Stimulated activated CD4-positive, alpha-beta T cell treated with anti-CD3 and anti-CD28 coated beads, TNF-alpha, amount 100 ng/mL, for 1 hour (primary cell): Measurements from ENCODE around the gene NR1D2.
"Not testable (repeated sequence)": the region's sequence is repeated elsewhere in the genome, so short reads cannot be mapped to it uniquely, and the experiment has no call there.

Experiments
- DNase-seq, 3 donors: peaks; one replicate each; pipeline ENCODE4 v3.0.0-alpha.2; 2020; ENCODE audit warnings: low read depth in 3 of 3, low spot score in 1 of 3

The NR1D2 gene

DNA sequence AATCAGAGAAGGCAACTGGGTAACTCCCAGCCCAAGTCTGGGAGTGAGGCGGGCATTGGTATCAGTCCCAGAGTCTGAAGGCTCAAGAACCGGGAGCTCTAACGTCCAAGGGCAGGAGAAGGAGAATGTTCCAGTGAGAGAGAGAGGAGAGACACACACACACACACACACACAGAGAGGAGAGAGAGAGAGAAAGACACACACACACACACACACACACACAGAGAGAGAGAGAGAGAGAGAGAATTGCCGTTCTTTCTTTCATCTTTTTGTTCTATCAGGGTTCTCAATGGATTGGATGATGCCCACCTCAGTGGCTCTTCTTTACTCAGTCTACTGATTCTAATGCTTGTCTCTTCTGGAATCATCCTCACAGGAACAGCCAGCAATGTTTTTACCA lies 57.0 kb downstream of the NR1D2 start:
- DNase-seq, result no peak

DNA sequence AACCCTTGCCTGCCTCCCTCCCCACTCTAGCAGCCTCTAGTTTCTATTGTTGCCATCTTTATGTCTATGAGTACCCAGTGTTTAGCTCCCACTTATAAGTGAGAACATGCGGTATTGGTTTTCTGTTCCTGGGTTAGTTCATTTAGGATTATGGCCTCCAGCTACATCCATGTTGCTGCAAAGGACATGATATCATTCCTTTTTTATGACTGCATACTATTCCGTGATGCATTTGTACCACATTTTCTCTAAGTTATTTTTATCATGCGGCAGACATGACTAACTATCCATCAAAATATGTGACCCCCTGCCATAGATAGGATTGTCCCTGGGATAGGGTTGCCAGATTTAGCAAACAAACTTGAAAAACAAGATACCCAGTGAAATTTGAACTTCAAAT lies 58.4 kb downstream of the NR1D2 start:
- no peak for DNase-seq

DNA sequence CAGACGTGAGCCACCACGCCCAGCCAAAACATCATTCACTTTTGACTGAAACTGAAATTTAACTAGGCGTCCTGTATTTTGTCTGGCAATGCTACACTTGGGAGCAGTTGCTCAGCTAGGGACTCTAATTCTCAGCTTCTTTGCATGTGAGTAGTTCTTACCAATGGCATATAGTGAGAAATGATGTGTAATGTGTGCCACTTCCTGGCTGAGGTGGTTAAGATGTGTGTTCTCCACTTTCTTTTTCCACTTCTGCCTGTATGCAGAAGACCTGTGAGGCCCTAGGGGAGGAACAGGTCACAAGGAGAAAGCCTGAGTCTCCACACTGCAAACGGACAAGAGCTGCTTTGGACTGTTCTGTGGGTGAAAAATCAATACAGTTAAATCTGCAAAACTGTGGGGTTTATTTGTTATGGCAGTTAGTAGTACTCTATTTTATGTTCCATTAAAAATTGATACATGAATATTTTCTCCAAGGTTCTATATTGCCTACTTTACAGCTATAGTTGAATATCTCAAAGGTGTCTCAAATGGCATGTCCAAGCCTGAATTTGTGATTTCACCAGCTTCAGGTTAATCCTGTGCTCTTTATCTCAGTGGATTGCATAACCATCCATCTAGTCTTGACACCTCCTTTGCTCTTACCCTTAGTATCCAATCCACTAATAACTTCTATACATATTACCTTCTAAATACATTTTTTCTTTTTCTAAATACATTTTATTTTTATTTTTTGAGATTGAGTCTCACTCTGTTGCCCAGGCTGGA lies 59.3 kb downstream of the NR1D2 start:
- no peak for DNase-seq

DNA sequence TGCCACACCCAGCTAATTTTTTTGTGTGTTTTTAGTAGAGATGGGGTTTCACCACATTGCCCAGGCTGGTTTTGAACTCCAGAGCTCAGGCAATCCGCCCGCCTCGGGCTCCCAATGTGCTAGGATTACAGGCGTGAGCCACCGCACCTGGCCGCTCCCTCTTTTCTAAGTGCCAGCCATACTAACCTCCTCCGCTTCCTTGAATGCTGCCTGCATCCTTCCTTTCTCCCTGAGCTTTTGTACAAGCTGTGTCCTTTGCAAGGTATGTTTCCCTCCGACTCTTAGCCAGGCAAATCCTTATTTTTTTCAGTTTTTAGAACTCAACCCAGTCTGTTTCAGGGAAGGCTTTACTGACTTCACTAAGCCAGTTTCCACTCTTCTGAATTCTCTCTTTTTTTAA lies 60.6 kb downstream of the NR1D2 start:
- no peak for DNase-seq

DNA sequence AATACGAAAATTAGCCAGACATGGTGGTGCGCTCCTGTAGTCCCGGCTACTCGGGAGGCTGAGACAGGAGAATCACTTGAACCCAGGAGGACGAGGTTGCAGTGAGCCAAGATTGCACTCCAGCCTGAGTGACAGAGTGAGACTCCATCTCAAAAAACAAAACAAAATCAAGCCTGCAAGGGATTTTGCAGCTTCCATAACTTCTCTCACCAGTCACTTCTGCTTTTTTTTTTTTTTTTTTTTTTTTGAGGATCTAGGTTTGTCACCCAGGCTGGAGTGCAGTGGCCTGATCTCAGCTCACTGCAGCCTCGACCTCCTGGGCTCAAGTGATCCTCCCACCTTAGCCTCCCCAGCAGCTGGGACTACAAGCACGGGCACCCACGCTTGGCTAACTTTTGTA lies 65.7 kb downstream of the NR1D2 start:
- DNase-seq, result not testable (repeated sequence)

DNA sequence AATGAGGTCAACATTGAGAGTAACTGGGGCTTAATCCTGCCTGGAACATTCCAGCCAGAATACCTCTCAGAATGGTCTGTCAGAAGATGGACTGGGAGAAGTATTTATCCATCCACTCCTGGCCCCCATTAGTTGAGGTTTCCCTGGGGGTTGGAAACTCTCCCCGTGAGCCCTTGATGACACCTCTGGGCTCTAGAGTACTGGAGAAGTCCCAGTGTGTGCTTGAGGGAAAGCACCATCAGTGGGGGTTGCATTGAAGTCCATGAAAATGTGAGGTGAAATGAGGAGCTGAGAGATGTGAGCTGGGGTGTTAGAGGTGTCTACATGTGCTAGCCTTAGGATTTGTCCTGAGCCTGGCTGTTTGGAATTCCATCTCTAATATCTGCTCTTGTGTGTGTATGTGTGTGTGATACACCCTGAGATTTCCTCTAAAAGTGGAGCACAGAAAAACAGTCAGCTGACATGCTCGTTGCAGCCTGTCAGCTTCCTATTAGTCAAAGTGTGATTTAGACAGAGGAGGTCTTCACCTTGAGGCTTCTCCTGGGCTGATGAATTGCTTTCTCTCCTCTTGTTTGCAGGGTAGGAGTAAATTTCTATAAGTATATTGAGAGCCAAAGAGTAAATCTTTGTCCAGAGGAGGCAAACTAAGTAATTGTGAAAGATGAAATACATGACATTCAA lies 67.6 kb downstream of the NR1D2 start:
- DNase-seq, result no peak

DNA sequence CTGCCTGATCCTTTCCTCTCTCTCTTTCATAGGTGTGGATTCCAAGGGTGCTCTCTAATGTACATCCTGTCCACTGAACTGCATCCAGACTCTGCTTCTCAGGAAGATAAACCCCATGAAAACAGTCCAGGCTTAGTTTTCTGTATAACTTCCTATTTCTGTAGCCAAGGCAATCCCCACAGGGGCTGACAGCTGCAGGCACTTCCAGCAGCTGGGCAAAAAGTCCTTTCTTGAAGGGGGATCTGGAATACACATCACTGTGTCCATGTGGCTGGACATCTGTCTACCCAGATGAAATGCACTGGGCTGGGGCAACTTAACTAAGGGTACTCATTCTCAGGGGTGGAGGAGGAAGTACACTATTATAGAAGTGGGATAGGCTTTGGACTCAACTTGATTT lies 72.2 kb downstream of the NR1D2 start:
- no peak for DNase-seq

DNA sequence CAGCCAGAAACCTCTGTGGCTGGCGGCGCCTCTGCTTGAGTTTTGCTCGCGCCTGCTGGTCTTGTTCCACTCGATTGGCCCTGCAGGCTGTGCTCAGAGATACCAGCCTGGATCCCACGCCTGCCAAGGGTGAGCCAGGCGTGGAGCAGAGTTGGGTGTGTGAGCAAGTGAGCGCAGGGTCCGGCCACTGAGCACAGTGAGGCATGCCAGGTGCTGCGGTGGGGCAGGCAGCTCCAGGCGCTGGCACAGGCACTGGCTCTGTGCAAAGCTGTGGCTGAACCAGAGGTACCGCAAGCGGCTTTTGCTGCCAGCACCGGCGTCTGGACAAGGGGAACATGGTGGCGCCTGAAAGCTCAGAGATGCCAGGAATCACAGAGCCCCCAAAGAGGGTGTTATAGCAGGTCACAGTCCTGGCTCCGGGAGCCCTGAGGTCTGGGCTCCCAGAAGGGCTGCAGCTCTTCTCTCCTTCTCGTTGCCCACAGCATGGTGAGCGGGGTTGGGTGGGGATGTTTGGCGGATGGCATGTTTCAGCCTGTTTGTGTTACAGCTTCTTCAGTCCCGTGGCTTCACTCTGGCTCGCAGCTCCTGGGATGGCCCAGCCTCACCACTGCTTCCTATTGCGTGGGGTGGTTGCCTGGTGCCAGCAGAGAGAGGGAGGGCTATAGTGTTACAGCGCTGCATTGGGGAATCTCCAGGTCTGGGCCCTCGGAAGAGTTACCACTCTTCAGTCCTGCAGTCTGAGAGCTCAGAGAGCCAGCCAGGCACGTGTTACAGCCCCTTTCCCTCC lies 73.9 kb downstream of the NR1D2 start:
- DNase-seq, result no peak

DNA sequence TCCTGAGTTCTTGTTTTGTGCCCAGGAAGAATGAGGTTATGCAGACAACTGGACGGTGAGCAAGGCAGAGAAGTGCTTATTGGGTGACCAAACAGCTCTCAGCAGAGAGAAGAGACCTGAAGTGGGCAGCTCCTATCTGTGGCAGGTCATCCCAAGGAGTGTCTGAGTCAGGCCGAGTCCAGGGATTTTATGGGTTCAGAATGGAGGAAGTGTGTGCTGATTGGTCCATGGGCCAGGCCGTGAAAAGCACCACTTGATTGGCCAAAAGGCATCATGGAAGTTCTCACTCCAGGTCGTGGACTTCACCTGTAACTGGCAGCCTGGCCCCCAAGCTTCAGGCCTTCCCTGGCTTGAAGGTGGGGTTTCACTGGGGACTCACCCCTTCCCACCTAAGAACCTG lies 74.5 kb downstream of the NR1D2 start:
- no peak for DNase-seq

DNA sequence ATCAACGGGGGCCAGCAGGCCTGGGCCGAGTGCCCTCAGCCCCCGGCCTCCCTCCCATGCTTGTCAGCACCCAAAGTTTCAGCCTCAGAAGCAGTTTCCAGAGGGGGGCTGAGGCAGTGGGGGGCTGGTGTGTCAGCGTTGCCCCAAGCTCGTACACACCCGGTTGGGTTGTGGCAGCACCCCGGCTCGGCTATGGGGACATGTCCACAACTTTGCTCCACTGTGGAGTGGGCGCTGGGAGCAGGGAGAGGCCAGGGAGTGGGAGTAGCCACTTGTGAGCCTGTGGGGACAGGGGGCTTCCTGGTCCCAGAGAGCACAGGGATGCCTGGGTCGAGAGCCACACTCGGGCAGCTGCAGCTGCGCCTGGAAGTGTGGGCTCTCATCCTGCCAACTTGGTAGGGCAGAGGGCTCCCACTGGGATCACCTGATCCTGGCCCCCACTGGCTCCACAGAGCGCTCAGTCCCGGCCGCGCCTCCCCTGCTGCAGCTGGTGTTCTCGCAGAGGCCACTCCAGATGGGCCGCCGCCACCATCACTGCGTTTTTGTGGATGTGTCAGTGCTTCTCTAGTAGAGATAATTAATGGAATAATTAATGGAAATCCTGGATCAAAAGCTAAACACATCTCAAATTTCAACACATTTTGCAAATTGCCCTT lies 75.1 kb downstream of the NR1D2 start:
- DNase-seq, result no peak

DNA sequence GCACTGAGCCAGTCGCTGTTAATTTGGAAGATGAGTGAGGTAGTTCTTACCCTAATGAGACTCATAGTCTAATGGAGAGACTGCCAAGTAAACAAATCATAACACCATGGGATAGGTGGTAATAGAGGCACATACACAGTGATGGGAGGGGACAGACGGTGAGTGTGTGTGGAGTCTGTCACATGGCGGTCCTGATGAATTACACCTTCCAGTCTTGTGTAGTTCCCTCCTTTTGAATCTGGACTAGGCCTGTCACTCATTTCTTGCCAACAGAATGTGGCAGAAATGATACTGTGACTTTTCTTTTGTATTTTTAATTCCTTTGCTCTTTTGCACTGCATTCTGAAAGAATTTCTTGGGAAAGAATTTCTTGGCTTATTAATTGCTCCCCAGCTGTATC lies 78.1 kb downstream of the NR1D2 start:
- DNase-seq, result no peak

DNA sequence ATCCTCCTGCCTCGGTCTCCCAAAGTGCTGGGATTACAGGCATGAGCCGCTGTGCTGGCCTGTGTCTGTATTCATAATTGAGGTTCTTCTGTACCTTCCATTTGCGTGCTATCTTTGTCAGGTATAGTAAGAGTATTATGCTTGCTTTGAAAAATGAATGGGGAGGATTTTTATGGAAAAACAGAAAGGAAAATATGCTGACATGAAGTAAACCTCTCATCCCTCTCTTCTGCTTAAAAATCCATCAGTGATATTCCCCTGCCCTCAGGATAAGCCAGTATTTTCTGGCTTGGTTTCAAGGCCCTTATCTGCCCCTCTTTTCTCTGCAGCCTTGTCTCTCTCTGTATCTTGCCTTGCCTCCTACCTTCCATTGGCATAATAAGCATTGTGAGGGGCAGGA lies 80.7 kb downstream of the NR1D2 start:
- DNase-seq, result no peak

DNA sequence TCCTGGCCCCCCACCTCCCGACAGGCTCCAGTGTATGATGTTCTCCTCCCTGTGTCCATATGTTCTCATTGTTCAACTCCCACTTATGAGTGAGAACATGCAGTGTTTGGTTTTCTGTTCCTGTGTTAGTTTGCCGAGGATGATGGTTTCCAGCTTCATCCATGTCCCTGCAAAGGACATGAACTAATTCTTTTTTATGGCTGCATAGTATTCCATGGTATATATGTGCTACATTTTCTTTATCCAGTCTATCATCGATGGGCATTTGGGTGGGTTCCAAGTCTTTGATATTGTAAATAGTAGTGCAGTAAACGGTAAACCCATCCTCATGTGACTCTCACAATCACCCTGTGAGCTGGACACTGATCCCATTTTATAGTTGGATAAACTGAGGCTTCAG lies 81.6 kb downstream of the NR1D2 start:
- DNase-seq, result not testable (repeated sequence)

DNA sequence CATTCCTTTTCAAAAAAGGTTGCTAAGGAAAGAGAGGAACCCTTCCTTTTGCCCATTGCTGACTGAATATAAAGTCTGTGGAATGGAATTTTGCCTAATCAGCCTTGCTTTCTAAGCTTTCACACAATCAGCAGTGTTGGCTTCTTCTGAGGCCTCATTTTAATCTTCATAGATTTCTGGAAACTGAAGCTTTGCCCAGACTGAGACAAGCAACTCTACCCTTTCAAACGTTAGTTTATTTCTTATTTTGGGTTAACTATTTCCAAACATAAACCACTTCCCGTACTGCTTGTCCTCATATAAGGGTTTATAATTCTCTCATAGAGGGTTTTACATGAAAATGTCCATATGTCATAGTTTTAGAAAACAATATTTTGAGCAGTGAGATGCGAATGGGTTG lies 82.9 kb downstream of the NR1D2 start:
- no peak for DNase-seq
